ENCODE results near the gene PPIL6.
"Not testable (repeated sequence)": the region's sequence is repeated elsewhere in the genome, so short reads cannot be mapped to it uniquely, and the experiment has no call there.

The PPIL6 gene

GRCh38 chr6:109466212-109466923 is 25.9 kb upstream of the PPIL6 start:
- H3K4me3 ChIP-seq (ENCODE audit: low read depth, low read length) = no peak overlapping the region
- no peaks in the 10 kb centered on the region for H3K27me3 ChIP-seq (ENCODE audit: insufficient read depth, low read length)
- H3K36me3 ChIP-seq (ENCODE audit: insufficient read depth, low read length) = peaks cover 31% of the 10 kb centered on the region
- no peak overlapping the region for H3K27ac ChIP-seq (ENCODE audit: low read depth, low read length)
- H3K79me2 ChIP-seq (ENCODE audit: control insufficient read depth, insufficient read depth, low read length, unreplicated experiment) = peaks cover 3% of the 10 kb centered on the region
- H3K4me1 ChIP-seq (ENCODE audit: control insufficient read depth, insufficient read depth, low read length, unreplicated experiment) = no peaks in the 10 kb centered on the region
- H2AFZ ChIP-seq (ENCODE audit: low read length, unreplicated experiment) = no peak overlapping the region

- Histone ChIP-seq H3K36me3 (ENCODE audit: insufficient read depth, low read length) (peaks cover 31% of the 10 kb centered on the region), H3K27ac (ENCODE audit: low read depth, low read length) (no peak overlapping the region), H3K27me3 (ENCODE audit: insufficient read depth, low read length) (no peaks in the 10 kb centered on the region), H3K79me2 (ENCODE audit: control insufficient read depth, insufficient read depth, low read length, unreplicated experiment) (peaks cover 3% of the 10 kb centered on the region), H3K4me1 (ENCODE audit: control insufficient read depth, insufficient read depth, low read length, unreplicated experiment) (no peaks in the 10 kb centered on the region), H2AFZ (ENCODE audit: low read length, unreplicated experiment) (no peak overlapping the region), H3K4me3 (ENCODE audit: low read depth, low read length) (no peak overlapping the region)
Measured at GRCh38 chr6:109465772-109466171, 25.3 kb upstream of the PPIL6 start.

GRCh38 chr6:109461733-109462526 is 21.5 kb upstream of the PPIL6 start:
- Histone ChIP-seq H3K27me3 (ENCODE audit: insufficient read depth, low read length) (no peaks in the 10 kb centered on the region), H3K4me1 (ENCODE audit: control insufficient read depth, insufficient read depth, low read length, unreplicated experiment) (peaks cover 7% of the 10 kb centered on the region), H2AFZ (ENCODE audit: low read length, unreplicated experiment) (no peak overlapping the region), H3K36me3 (ENCODE audit: insufficient read depth, low read length) (peaks cover 31% of the 10 kb centered on the region), H3K4me3 (ENCODE audit: low read depth, low read length) (no peak overlapping the region), H3K79me2 (ENCODE audit: control insufficient read depth, insufficient read depth, low read length, unreplicated experiment) (peaks cover 3% of the 10 kb centered on the region), H3K27ac (ENCODE audit: low read depth, low read length) (no peak overlapping the region)

- H3K4me3 ChIP-seq (ENCODE audit: low read depth, low read length); H2AFZ ChIP-seq (ENCODE audit: low read length, unreplicated experiment); H3K27me3 ChIP-seq (ENCODE audit: insufficient read depth, low read length); H3K27ac ChIP-seq (ENCODE audit: low read depth, low read length); H3K79me2 ChIP-seq (ENCODE audit: control insufficient read depth, insufficient read depth, low read length, unreplicated experiment): not testable (repeated sequence)
- H3K4me1 ChIP-seq (ENCODE audit: control insufficient read depth, insufficient read depth, low read length, unreplicated experiment) = peaks cover 14% of the 10 kb centered on the region
- H3K36me3 ChIP-seq (ENCODE audit: insufficient read depth, low read length) = peaks cover 30% of the 10 kb centered on the region
Measured at GRCh38 chr6:109461205-109461604, 20.8 kb upstream of the PPIL6 start.

GRCh38 chr6:109460161-109460829 is 19.9 kb upstream of the PPIL6 start:
- Histone ChIP-seq H3K4me1 (ENCODE audit: control insufficient read depth, insufficient read depth, low read length, unreplicated experiment) (peaks cover 16% of the 10 kb centered on the region), H3K27me3 (ENCODE audit: insufficient read depth, low read length) (no peaks in the 10 kb centered on the region), H3K79me2 (ENCODE audit: control insufficient read depth, insufficient read depth, low read length, unreplicated experiment) (peaks cover 2% of the 10 kb centered on the region), H3K36me3 (ENCODE audit: insufficient read depth, low read length) (peaks cover 27% of the 10 kb centered on the region), H2AFZ (ENCODE audit: low read length, unreplicated experiment) (no peak overlapping the region), H3K4me3 (ENCODE audit: low read depth, low read length) (no peak overlapping the region), H3K27ac (ENCODE audit: low read depth, low read length) (no peak overlapping the region)

- Histone ChIP-seq H2AFZ (ENCODE audit: low read length, unreplicated experiment) (no peak overlapping the region), H3K27ac (ENCODE audit: low read depth, low read length) (no peak overlapping the region)
Measured at GRCh38 chr6:109458774-109459531, 18.5 kb upstream of the PPIL6 start.

GRCh38 chr6:109457562-109457996 is 17.2 kb upstream of the PPIL6 start:
- Histone ChIP-seq H3K27me3 (ENCODE audit: insufficient read depth, low read length) (no peaks in the 10 kb centered on the region), H3K79me2 (ENCODE audit: control insufficient read depth, insufficient read depth, low read length, unreplicated experiment) (no peaks in the 10 kb centered on the region), H2AFZ (ENCODE audit: low read length, unreplicated experiment) (no peak overlapping the region), H3K4me3 (ENCODE audit: low read depth, low read length) (no peak overlapping the region), H3K27ac (ENCODE audit: low read depth, low read length) (peak overlapping the region; percentile 24; the same call in 1 of the 2 replicates), H3K36me3 (ENCODE audit: insufficient read depth, low read length) (peaks cover 10% of the 10 kb centered on the region; the same call in 1 of the 2 replicates), H3K4me1 (ENCODE audit: control insufficient read depth, insufficient read depth, low read length, unreplicated experiment) (peaks cover 22% of the 10 kb centered on the region)

More at GRCh38 chr6:109458774-109459531, 18.5 kb upstream of the PPIL6 start:
- peaks cover 19% of the 10 kb centered on the region for H3K36me3 ChIP-seq (ENCODE audit: insufficient read depth, low read length)
- H3K4me1 ChIP-seq (ENCODE audit: control insufficient read depth, insufficient read depth, low read length, unreplicated experiment) = peaks cover 22% of the 10 kb centered on the region
- no peaks in the 10 kb centered on the region for H3K27me3 ChIP-seq (ENCODE audit: insufficient read depth, low read length)
- H3K79me2 ChIP-seq (ENCODE audit: control insufficient read depth, insufficient read depth, low read length, unreplicated experiment) = no peaks in the 10 kb centered on the region
- no peak overlapping the region for H3K4me3 ChIP-seq (ENCODE audit: low read depth, low read length)

- H3K4me3 ChIP-seq (ENCODE audit: low read depth, low read length) = peak overlapping the region; percentile 78
- H3K36me3 ChIP-seq (ENCODE audit: insufficient read depth, low read length) = peaks cover 3% of the 10 kb centered on the region; the same call in 1 of the 2 replicates
- peaks cover 22% of the 10 kb centered on the region for H3K4me1 ChIP-seq (ENCODE audit: control insufficient read depth, insufficient read depth, low read length, unreplicated experiment)
- H3K27me3 ChIP-seq (ENCODE audit: insufficient read depth, low read length) = no peaks in the 10 kb centered on the region
- peak overlapping the region; percentile 28 for H3K27ac ChIP-seq (ENCODE audit: low read depth, low read length)
- no peaks in the 10 kb centered on the region for H3K79me2 ChIP-seq (ENCODE audit: control insufficient read depth, insufficient read depth, low read length, unreplicated experiment)
- H2AFZ ChIP-seq (ENCODE audit: low read length, unreplicated experiment) = no peak overlapping the region
Measured at GRCh38 chr6:109456710-109457561, 16.5 kb upstream of the PPIL6 start.

GRCh38 chr6:109456111-109456583 is 15.7 kb upstream of the PPIL6 start:
- peak overlapping the region; percentile 70 for H2AFZ ChIP-seq (ENCODE audit: low read length, unreplicated experiment)
- peak overlapping the region; percentile 28; the same call in 1 of the 2 replicates for H3K27ac ChIP-seq (ENCODE audit: low read depth, low read length)
- no peaks in the 10 kb centered on the region for H3K79me2 ChIP-seq (ENCODE audit: control insufficient read depth, insufficient read depth, low read length, unreplicated experiment)

More at GRCh38 chr6:109456111-109456583, 15.7 kb upstream of the PPIL6 start:
- Histone ChIP-seq H3K4me1 (ENCODE audit: control insufficient read depth, insufficient read depth, low read length, unreplicated experiment) (peaks cover 22% of the 10 kb centered on the region), H3K4me3 (ENCODE audit: low read depth, low read length) (peak overlapping the region; percentile 78), H3K36me3 (ENCODE audit: insufficient read depth, low read length) (peaks cover 5% of the 10 kb centered on the region; the same call in 1 of the 2 replicates), H3K27me3 (ENCODE audit: insufficient read depth, low read length) (no peaks in the 10 kb centered on the region)
